Measurements from ENCODE around the gene SERPIND1.
"Not testable (repeated sequence)": the region's sequence is repeated elsewhere in the genome, so short reads cannot be mapped to it uniquely, and the experiment has no call there.

SERPIND1 gene

GRCh38 chr22:20736891-20737290 lies 37.0 kb upstream of the SERPIND1 start:
- H3F3A ChIP-seq (ENCODE audit: insufficient read depth, low read length); H3K36me3 ChIP-seq (replicated peaks; ENCODE audit: insufficient read depth, low read length); H3K27me3 ChIP-seq (replicated peaks; ENCODE audit: insufficient read depth, low read length); H3K4me1 ChIP-seq (ENCODE audit: low read length); H3K9me2 ChIP-seq (replicated peaks; ENCODE audit: insufficient read depth, low read length); H2AFZ ChIP-seq (ENCODE audit: low read length); H3K9ac ChIP-seq (ENCODE audit: low read length); H3K4me3 ChIP-seq (ENCODE audit: low read length); H4K20me1 ChIP-seq (ENCODE audit: insufficient read depth, low read length); DNase-seq; H3K79me2 ChIP-seq (ENCODE audit: low read length); H3K4me2 ChIP-seq (ENCODE audit: low read depth, low read length); H3K27ac ChIP-seq (ENCODE audit: low read length); H3K9me3 ChIP-seq (replicated peaks; ENCODE audit: insufficient read depth, low read length): not testable (repeated sequence)

DNA sequence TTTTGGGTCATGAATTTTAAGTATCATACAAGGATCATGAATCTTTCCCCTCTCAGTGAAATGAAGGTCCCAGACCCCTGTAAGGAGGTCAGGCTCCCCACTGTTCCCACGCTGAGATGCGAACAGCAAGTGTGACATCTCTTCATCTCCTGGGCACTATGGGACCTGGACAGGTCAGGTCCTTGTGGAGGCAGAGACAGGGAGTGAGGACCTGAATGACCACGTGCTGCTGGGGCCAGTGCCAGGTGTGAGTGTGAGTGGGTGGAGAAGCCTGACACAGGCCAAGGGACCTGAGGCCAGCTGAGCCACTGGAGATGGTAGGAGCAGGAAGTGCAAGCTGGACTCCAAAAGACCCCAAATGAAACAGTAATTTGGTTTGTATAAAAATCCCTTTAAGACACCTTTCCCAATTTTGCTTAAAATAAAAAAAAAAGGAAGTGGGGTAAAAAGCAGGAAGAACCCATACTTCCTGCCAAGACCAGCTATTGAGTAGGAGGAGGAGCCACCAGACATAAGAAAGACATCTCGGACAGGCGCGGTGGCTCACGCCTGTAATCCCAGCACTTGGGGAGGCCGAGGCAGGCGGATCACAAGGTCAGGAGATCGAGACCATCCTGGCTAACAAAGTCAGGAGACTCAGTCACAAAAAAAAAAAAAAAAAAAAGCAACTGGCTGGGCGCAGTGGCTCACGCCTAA lies 35.4 kb upstream of the SERPIND1 start:
- no peak overlapping the region for H3K4me3 ChIP-seq (ENCODE audit: low read length)
- H3K9me2 ChIP-seq (replicated peaks; ENCODE audit: insufficient read depth, low read length), result no peaks in the 10 kb centered on the region
- H4K20me1 ChIP-seq (ENCODE audit: insufficient read depth, low read length), result no peaks in the 10 kb centered on the region
- H3K9me3 ChIP-seq (replicated peaks; ENCODE audit: insufficient read depth, low read length), result no peaks in the 10 kb centered on the region
- H3K79me2 ChIP-seq (ENCODE audit: low read length), result no peaks in the 10 kb centered on the region
- no peaks in the 10 kb centered on the region for H3K27me3 ChIP-seq (replicated peaks; ENCODE audit: insufficient read depth, low read length)
- no peak for TF ChIP-seq EZH2phosphoT487 (IDR thresholded peaks at IDR 0.05; ENCODE audit: low read length)
- no peak for TF ChIP-seq CTCF (IDR thresholded peaks at IDR 0.05; ENCODE audit: low read length)
- no peak for TF ChIP-seq EZH2 (optimal IDR thresholded peaks at IDR 0.05; ENCODE audit: low read depth, low read length)
- H3K4me1 ChIP-seq (ENCODE audit: low read length), result no peaks in the 10 kb centered on the region
- H3K36me3 ChIP-seq (replicated peaks; ENCODE audit: insufficient read depth, low read length), result no peaks in the 10 kb centered on the region
- H3K9ac ChIP-seq (ENCODE audit: low read length), result no peak overlapping the region
- H3F3A ChIP-seq (ENCODE audit: insufficient read depth, low read length), result no peaks in the 10 kb centered on the region
- no peak overlapping the region for H3K4me2 ChIP-seq (ENCODE audit: low read depth, low read length)
- no peak for DNase-seq
- H3K27ac ChIP-seq (ENCODE audit: low read length), result no peak overlapping the region
- H2AFZ ChIP-seq (ENCODE audit: low read length), result no peak overlapping the region

DNA sequence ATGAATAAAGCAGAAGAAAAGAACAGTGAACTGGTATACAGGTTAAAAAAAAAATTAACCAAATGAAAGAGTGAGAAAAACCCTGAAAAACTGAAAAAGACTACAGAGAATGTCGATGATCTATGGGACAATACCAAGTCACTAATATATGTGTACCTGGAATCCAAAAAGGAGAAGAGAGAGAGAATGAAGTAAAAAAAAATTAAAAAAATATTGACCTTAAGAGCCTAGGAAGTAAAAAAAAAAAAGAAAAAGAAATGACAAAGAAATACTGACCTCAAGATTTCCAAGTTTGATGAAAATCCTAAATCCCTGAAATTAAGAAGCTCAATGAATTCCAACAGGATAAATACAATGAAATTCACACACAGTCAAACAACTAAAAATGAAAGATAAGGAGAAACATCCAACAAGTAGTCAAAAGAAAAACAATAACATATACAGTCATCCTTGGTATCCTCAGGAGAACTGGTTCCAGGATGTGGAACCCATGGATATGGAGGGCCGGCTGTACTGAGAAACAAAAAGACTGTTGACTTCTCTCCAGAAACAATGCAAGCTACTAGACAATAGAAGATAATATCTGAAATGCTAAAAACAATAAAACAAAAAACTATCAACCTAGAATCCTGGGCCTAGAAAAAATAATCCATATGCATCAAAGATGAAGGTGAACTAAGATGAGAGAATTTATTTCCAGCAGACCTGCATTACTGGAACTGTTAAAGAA lies 33.5 kb upstream of the SERPIND1 start:
- DNase-seq, result no peak
- no peak overlapping the region for H3K27ac ChIP-seq (ENCODE audit: low read length)

More for the DNA sequence above, 33.5 kb upstream of the SERPIND1 start:
- no peak for TF ChIP-seq EZH2 (optimal IDR thresholded peaks at IDR 0.05; ENCODE audit: low read depth, low read length)
- TF ChIP-seq CTCF (IDR thresholded peaks at IDR 0.05; ENCODE audit: low read length), result no peak
- no peak for TF ChIP-seq EZH2phosphoT487 (IDR thresholded peaks at IDR 0.05; ENCODE audit: low read length)
- no peaks in the 10 kb centered on the region; the same call in 1 of the 2 replicates for H3K36me3 ChIP-seq (replicated peaks; ENCODE audit: insufficient read depth, low read length)
- H3K9me3 ChIP-seq (replicated peaks; ENCODE audit: insufficient read depth, low read length), result no peaks in the 10 kb centered on the region
- no peaks in the 10 kb centered on the region for H3K79me2 ChIP-seq (ENCODE audit: low read length)
- no peak overlapping the region for H3K4me2 ChIP-seq (ENCODE audit: low read depth, low read length)
- H2AFZ ChIP-seq (ENCODE audit: low read length), result no peak overlapping the region
- H3K4me3 ChIP-seq (ENCODE audit: low read length), result no peak overlapping the region
- no peaks in the 10 kb centered on the region for H3K4me1 ChIP-seq (ENCODE audit: low read length)
- no peaks in the 10 kb centered on the region for H3K9me2 ChIP-seq (replicated peaks; ENCODE audit: insufficient read depth, low read length)
- H3K27me3 ChIP-seq (replicated peaks; ENCODE audit: insufficient read depth, low read length), result no peaks in the 10 kb centered on the region
- no peaks in the 10 kb centered on the region for H3F3A ChIP-seq (ENCODE audit: insufficient read depth, low read length)
- H3K9ac ChIP-seq (ENCODE audit: low read length), result no peak overlapping the region
- no peaks in the 10 kb centered on the region for H4K20me1 ChIP-seq (ENCODE audit: insufficient read depth, low read length)
